Endothelial cell of umbilical vein (primary cell): ENCODE data around the gene RRAS.

ENCODE experiments used
- EZH2 ChIP-seq: IDR thresholded peaks from 2 replicates; pipeline ENCODE4 v1.6.1; 2012; ENCODE audit warnings: borderline replicate concordance, low read depth, mild to moderate bottlenecking, moderate library complexity, low read length, inconsistent platforms; ENCODE audit not compliant: severe bottlenecking
- POLR2A ChIP-seq: IDR thresholded peaks from 2 replicates; pipeline ENCODE4 v1.6.1; 2012; ENCODE audit warnings: low read depth, mild to moderate bottlenecking, control low read depth, low read length
- TF ChIP-seq, protein P1 (sequence below), 2 donors: IDR thresholded peaks; 1 replicate in 1 of 2; 2 replicates in 1 of 2; pipeline ENCODE4 v1.5.1; 2011; ENCODE audit warnings: low read length in 2 of 2, mild to moderate bottlenecking in 2 of 2, moderate library complexity in 2 of 2, control low read depth in 1 of 2, inconsistent platforms in 1 of 2, low read depth in 1 of 2; ENCODE audit not compliant: insufficient read depth in 1 of 2; ENCODE audit errors: extremely low read depth in 1 of 2

DNA sequence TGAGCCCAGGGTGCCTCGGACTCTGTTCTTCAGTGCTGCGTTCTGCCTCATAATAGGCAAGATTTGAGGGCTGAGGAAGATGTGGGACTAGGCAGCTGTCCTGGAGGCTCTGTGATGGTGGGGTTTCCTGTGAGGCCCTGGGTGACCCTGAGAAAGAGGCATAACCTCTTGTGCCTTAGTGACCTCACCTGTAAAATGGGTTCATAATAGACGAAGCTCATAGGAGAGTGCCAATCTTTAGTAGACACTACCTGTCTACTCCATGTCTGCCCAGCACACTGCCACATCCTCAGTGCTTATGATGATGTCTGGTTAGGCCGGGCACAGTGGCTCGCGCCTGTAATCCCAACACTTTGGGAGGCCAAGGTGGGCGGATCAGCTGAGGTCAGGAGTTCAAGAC, 23.4 kb downstream of the RRAS start:
- TF ChIP-seq POLR2A (no peak), EZH2 (no peak)
- TF ChIP-seq, protein P1, sequence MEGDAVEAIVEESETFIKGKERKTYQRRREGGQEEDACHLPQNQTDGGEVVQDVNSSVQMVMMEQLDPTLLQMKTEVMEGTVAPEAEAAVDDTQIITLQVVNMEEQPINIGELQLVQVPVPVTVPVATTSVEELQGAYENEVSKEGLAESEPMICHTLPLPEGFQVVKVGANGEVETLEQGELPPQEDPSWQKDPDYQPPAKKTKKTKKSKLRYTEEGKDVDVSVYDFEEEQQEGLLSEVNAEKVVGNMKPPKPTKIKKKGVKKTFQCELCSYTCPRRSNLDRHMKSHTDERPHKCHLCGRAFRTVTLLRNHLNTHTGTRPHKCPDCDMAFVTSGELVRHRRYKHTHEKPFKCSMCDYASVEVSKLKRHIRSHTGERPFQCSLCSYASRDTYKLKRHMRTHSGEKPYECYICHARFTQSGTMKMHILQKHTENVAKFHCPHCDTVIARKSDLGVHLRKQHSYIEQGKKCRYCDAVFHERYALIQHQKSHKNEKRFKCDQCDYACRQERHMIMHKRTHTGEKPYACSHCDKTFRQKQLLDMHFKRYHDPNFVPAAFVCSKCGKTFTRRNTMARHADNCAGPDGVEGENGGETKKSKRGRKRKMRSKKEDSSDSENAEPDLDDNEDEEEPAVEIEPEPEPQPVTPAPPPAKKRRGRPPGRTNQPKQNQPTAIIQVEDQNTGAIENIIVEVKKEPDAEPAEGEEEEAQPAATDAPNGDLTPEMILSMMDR (IDR thresholded peaks at IDR 0.05; ENCODE audit: extremely low read depth in 1 of 2, insufficient read depth in 1 of 2, low read depth in 1 of 2, low read length in 2 of 2) = no peak
